Calu3 (cell line): ENCODE results near the gene ELF2. TPM values are rescaled to one million over a fixed set of nuclear protein-coding genes. Genes with fewer than 3 reads are reported as not detected.
A peak's percentile ranks its signal among the peaks of the same experiment; 100 is the strongest.

Experiments used
- BruUV-seq: library from RNA; stranded (reverse); fragments of 400-500 nt; replicated peaks from 2 replicates; lab custom pipeline; 2021; lab: Mats Ljungman, UMichigan
- CTCF ChIA-PET: fragments of 300-600 bp; sonication (Branson Sonifier 250); formaldehyde crosslinking; loops from one replicate; lab custom pipeline; 2022; ENCODE audit warnings: antibody characterized with exemption; lab: Charles Lee
- DNase-seq: peaks from one replicate; pipeline ENCODE4 v3.0.0; 2022
- H3K27ac Mint-ChIP-seq: one replicate; pipeline ENCODE4 v1.8.0; 2022; ENCODE audit warnings: mixed read lengths; ENCODE audit not compliant: unreplicated experiment
- H3K27me3 Mint-ChIP-seq: one replicate; pipeline ENCODE4 v1.8.0; 2022; ENCODE audit warnings: mixed read lengths; ENCODE audit not compliant: unreplicated experiment
- H3K36me3 Mint-ChIP-seq: one replicate; pipeline ENCODE4 v1.8.0; 2022; ENCODE audit warnings: mild to moderate bottlenecking, moderate library complexity, mixed read lengths; ENCODE audit not compliant: insufficient read depth, unreplicated experiment
- H3K4me1 Mint-ChIP-seq: one replicate; pipeline ENCODE4 v1.8.0; 2022; ENCODE audit warnings: mild to moderate bottlenecking, low read depth, mixed read lengths; ENCODE audit not compliant: unreplicated experiment
- H3K4me3 Mint-ChIP-seq: one replicate; pipeline ENCODE4 v1.8.0; 2022; ENCODE audit warnings: mild to moderate bottlenecking, low read depth, moderate library complexity, mixed read lengths; ENCODE audit not compliant: unreplicated experiment
- H3K9me3 Mint-ChIP-seq: one replicate; pipeline ENCODE4 v1.8.0; 2022; ENCODE audit warnings: low read depth, mixed read lengths; ENCODE audit not compliant: unreplicated experiment
- CTCF ChIP-seq: fragments of 200-600 bp; IDR thresholded peaks from one replicate; pipeline ENCODE4 v1.8.0; 2022; ENCODE audit warnings: antibody characterized with exemption; ENCODE audit not compliant: unreplicated experiment
- intact Hi-C: fragments of 100-400 bp; cut with micrococcal nuclease; formaldehyde crosslinking; loops from one replicate; pipeline ENCODE4 v1.10.0; 2022; ENCODE audit not compliant: unreplicated experiment
- total RNA-seq: library from RNA; stranded (reverse); gene quantifications from 2 replicates; pipeline ENCODE4 v1.2.3, GENCODE V29; 2022

The ELF2 gene
- total RNA-seq, 1 experiment from 2014 or later = 27.8 TPM

- Mint-ChIP-seq H3K4me3 (no peak overlapping the region), H3K9me3 (no peaks in the 10 kb centered on the region), H3K4me1 (peaks cover 20% of the 10 kb centered on the region), H3K27me3 (no peaks in the 10 kb centered on the region), H3K36me3 (peaks cover 27% of the 10 kb centered on the region), H3K27ac (peak overlapping the region; percentile 4)
- intact Hi-C loops = no loop called here
- BruUV-seq = no TSS peak
- CTCF ChIA-PET = no interaction called here
- no peak for DNase-seq
- no peak for TF ChIP-seq CTCF
Observed at GRCh38 chr4:139054791-139055505, 122.1 kb downstream of the ELF2 start.

GRCh38 chr4:139053909-139054308, 123.1 kb downstream of the ELF2 start:
- peaks cover 25% of the 10 kb centered on the region for H3K36me3 Mint-ChIP-seq
- H3K27me3 Mint-ChIP-seq = no peaks in the 10 kb centered on the region
- H3K9me3 Mint-ChIP-seq = no peaks in the 10 kb centered on the region
- TF ChIP-seq CTCF = no peak
- intact Hi-C loops = no loop called here
- no peak for DNase-seq
- CTCF ChIA-PET = no interaction called here
- peak overlapping the region; percentile 37 for H3K27ac Mint-ChIP-seq
- no peak overlapping the region for H3K4me3 Mint-ChIP-seq
- peaks cover 20% of the 10 kb centered on the region for H3K4me1 Mint-ChIP-seq
- no TSS peak for BruUV-seq

GRCh38 chr4:139050446-139050845, 126.6 kb downstream of the ELF2 start:
- BruUV-seq = no TSS peak
- H3K27me3 Mint-ChIP-seq = no peaks in the 10 kb centered on the region

GRCh38 chr4:139048026-139048425, 129.0 kb downstream of the ELF2 start:
- no peak for TF ChIP-seq CTCF
- Mint-ChIP-seq H3K9me3 (no peaks in the 10 kb centered on the region), H3K4me3 (no peak overlapping the region), H3K36me3 (peaks cover 34% of the 10 kb centered on the region), H3K27me3 (no peaks in the 10 kb centered on the region), H3K27ac (no peak overlapping the region), H3K4me1 (no peaks in the 10 kb centered on the region)
- intact Hi-C loops = no loop called here
- no peak for DNase-seq
- CTCF ChIA-PET = no interaction called here
- no TSS peak for BruUV-seq

More at GRCh38 chr4:139050446-139050845, 126.6 kb downstream of the ELF2 start:
- intact Hi-C loops = no loop called here
- no peak overlapping the region for H3K4me3 Mint-ChIP-seq
- no peak overlapping the region for H3K27ac Mint-ChIP-seq
- H3K9me3 Mint-ChIP-seq = no peaks in the 10 kb centered on the region
- CTCF ChIA-PET = interaction anchor here (0.8 kb wide), 1 partner anchor 20 kb away, joined by 3 read pairs; no protein-coding TSS in a partner anchor
- TF ChIP-seq CTCF = no peak
- H3K36me3 Mint-ChIP-seq = peaks cover 28% of the 10 kb centered on the region
- H3K4me1 Mint-ChIP-seq = peaks cover 12% of the 10 kb centered on the region
- no peak for DNase-seq
